Activated T-helper 1 cell treated with anti-CD3 and anti-CD28 coated beads, Interleukin-12 subunit alpha, Interleukin-12 subunit beta, Interleukin-2, Interleukin-4 antibody, amounts not matched to agents 30 ng/mL and 10 ng/mL and 1 ng/mL, durations not matched to agents 14 hours and 24 hours and 36 hours (primary cell): ENCODE data around the gene LRRC8A. TPM values are rescaled to one million over a fixed set of nuclear protein-coding genes. Genes with fewer than 3 reads are reported as not detected.

Source experiments
- DNase-seq: peaks from one replicate; pipeline ENCODE4 v3.0.0; 2021; ENCODE audit warnings: low spot score
- H3K27ac Mint-ChIP-seq: one replicate; pipeline ENCODE4 v1.8.0; 2021; ENCODE audit warnings: mild to moderate bottlenecking, mixed read lengths
- H3K27me3 Mint-ChIP-seq: one replicate; pipeline ENCODE4 v1.8.0; 2022; ENCODE audit warnings: mild to moderate bottlenecking, moderate library complexity, mixed read lengths; ENCODE audit not compliant: insufficient read depth
- H3K36me3 Mint-ChIP-seq: one replicate; pipeline ENCODE4 v1.8.0; 2021; ENCODE audit warnings: low read depth, mixed read lengths
- H3K4me1 Mint-ChIP-seq: one replicate; pipeline ENCODE4 v1.8.0; 2021; ENCODE audit warnings: low read depth, mixed read lengths
- H3K4me3 Mint-ChIP-seq: one replicate; pipeline ENCODE4 v1.8.0; 2021; ENCODE audit warnings: mild to moderate bottlenecking, moderate library complexity, mixed read lengths
- H3K9me3 Mint-ChIP-seq: one replicate; pipeline ENCODE4 v1.8.0; 2021; ENCODE audit warnings: mixed read lengths
- intact Hi-C: fragments of 100-400 bp; cut with micrococcal nuclease; formaldehyde crosslinking; loops from one replicate; pipeline ENCODE4 v1.15.1; 2024
- total RNA-seq: library from RNA; stranded (reverse); gene quantifications from 2 replicates; pipeline ENCODE4 v1.2.3, GENCODE V29; 2022

LRRC8A gene
- total RNA-seq, 1 donor from 2014 or later: 32.9 TPM

DNA sequence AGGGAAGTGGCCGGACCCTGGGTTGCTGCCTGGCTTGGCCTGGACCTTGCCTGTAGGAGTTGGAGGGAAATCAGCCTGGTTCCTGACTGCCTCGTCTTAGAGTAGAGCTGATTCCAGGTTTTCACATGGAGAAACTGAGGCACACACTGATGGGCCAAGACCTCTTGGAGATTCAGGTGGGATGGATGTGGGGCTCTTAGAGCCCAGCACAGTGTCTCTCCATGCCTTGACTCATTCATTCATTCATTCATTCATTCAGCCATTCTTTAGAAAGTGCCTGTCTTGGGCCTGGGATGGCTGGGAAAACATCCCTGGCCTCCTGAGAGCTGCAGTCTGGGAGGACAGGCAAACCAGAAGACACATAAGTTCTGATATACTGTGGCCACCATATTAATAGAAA, 2.2 kb downstream of the LRRC8A start:
- Mint-ChIP-seq H3K27ac (peak overlapping the region; percentile 58), H3K4me1 (peaks cover 66% of the 10 kb centered on the region), H3K27me3 (peaks cover 2% of the 10 kb centered on the region), H3K9me3 (no peaks in the 10 kb centered on the region), H3K36me3 (peaks cover 32% of the 10 kb centered on the region), H3K4me3 (peak overlapping the region; percentile 96)
- intact Hi-C loops: loop anchor here (5.0 kb wide), 3 partner anchors 43 to 947 kb away; partner anchors contain the start of genes DPM2 and ZER1
- DNase-seq: no peak

GRCh38 chr9:128885376-128885775, 3.4 kb downstream of the LRRC8A start:
- peak overlapping the region; percentile 39 for H3K4me3 Mint-ChIP-seq
- intact Hi-C loops: no loop called here
- H3K36me3 Mint-ChIP-seq: peaks cover 34% of the 10 kb centered on the region
- H3K27me3 Mint-ChIP-seq: peaks cover 2% of the 10 kb centered on the region
- peaks cover 58% of the 10 kb centered on the region for H3K4me1 Mint-ChIP-seq
- H3K9me3 Mint-ChIP-seq: no peaks in the 10 kb centered on the region
- DNase-seq: no peak
- H3K27ac Mint-ChIP-seq: peak overlapping the region; percentile 40

- H3K36me3 Mint-ChIP-seq: peaks cover 37% of the 10 kb centered on the region
- H3K27me3 Mint-ChIP-seq: peaks cover 2% of the 10 kb centered on the region
- intact Hi-C loops: no loop called here
- H3K9me3 Mint-ChIP-seq: no peaks in the 10 kb centered on the region
- peaks cover 58% of the 10 kb centered on the region for H3K4me1 Mint-ChIP-seq
- no peak for DNase-seq
- H3K27ac Mint-ChIP-seq: peak overlapping the region; percentile 55
- H3K4me3 Mint-ChIP-seq: peak overlapping the region; percentile 39
Observed at GRCh38 chr9:128885798-128886197, 3.9 kb downstream of the LRRC8A start.

- Mint-ChIP-seq H3K36me3 (peaks cover 35% of the 10 kb centered on the region), H3K4me3 (no peak overlapping the region), H3K27ac (peak overlapping the region; percentile 55), H3K27me3 (peaks cover 2% of the 10 kb centered on the region), H3K4me1 (peaks cover 55% of the 10 kb centered on the region), H3K9me3 (no peaks in the 10 kb centered on the region)
- DNase-seq: no peak
- intact Hi-C loops: no loop called here
Observed at GRCh38 chr9:128886211-128886891, 4.4 kb downstream of the LRRC8A start.

DNA sequence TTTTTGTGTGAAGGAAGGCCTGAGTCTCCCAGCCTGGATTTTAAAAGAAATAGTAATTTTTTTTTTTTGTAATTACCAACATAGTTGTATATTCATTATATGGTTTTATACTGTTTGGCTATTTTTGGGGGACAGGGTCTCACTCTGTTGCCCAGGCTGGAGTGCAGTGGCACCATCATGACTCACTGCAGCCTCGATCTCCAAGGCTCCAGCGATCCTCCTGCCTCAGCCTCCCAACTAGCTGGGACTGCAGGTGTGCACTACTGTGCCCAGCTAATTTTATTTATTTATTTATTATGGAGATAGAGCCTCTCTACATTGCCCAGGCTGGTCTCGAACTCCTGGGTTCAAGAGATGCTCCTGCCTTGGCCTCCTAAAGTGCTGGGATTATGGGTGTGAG, 5.1 kb downstream of the LRRC8A start:
- Mint-ChIP-seq H3K4me3 (no peak overlapping the region), H3K9me3 (no peaks in the 10 kb centered on the region), H3K36me3 (peaks cover 35% of the 10 kb centered on the region), H3K4me1 (peaks cover 61% of the 10 kb centered on the region), H3K27ac (no peak overlapping the region), H3K27me3 (no peaks in the 10 kb centered on the region)
- intact Hi-C loops: no loop called here
- DNase-seq: no peak

DNA sequence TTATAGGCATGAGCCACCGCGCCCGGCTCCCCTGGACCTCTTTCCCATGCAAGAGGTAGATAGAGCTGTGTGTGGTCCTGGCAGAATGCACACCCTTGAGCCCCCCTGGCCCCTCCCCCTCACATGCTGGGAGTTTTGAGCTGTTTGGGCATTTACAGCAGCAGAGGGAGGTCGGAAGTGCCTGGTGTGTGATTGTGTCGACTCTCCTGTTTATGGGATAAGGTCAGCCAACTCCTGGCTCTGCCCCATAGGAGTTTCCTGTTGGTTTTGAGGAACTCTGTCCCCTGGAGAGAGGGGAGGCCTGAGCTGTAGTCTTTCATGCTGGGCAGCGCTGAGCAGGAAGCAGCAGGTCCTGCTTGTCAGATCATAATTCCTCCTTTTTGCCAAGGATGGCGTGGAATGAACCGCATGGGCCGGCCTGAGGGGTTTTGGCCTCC, 6.0 kb downstream of the LRRC8A start:
- no peak overlapping the region for H3K4me3 Mint-ChIP-seq
- H3K27ac Mint-ChIP-seq: no peak overlapping the region
- no peaks in the 10 kb centered on the region for H3K27me3 Mint-ChIP-seq
- no peaks in the 10 kb centered on the region for H3K9me3 Mint-ChIP-seq
- peaks cover 34% of the 10 kb centered on the region for H3K36me3 Mint-ChIP-seq
- peaks cover 57% of the 10 kb centered on the region for H3K4me1 Mint-ChIP-seq
- intact Hi-C loops: no loop called here
- no peak for DNase-seq

DNA sequence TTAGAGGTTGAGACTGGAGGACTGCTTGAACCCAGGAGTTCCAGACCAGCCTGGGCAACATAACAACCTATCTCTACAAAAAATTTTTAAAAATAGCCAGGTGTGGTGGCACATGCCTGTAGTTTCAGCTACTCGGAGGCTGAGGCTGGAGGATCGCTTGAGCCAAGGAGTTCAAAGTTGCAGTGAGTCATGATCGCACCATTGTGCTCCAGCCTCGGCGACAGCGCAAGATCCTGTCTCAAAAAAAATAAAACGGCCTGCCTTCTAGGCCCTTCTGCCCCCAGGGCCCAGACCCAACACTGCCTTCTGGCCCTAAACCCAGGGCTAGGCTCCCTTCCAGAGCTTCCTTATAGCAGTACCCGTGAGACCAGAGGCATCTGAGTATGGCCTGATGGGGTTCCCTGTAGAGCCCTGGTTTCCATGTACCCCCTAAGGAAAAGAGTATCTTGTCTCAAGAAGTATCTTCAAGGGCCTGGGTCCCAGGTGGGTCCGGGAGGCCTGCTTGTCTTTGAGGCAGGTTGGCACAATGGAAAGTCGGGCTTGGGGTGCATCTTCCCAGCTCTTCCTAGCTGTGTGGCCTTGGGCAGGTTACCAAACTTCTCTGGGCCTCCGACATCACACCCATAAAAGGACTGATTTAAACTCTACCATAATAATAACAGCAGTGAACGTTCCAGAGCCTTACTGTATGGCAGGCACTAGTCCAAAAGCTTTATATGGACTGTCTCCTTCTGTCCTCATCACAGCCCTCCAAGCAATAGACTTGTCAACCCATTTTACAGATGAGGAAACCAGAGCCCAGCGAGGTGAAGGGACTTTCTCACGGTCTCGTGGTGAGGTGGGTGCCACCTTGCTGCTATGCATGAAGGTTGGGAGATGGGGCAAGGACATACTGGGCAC, 9.6 kb downstream of the LRRC8A start:
- Mint-ChIP-seq H3K9me3 (no peaks in the 10 kb centered on the region), H3K36me3 (peaks cover 32% of the 10 kb centered on the region), H3K4me3 (no peak overlapping the region), H3K27me3 (no peaks in the 10 kb centered on the region), H3K27ac (peak overlapping the region; percentile 29), H3K4me1 (peaks cover 52% of the 10 kb centered on the region)
- no peak for DNase-seq
- intact Hi-C loops: no loop called here

- H3K4me3 Mint-ChIP-seq: no peak overlapping the region
- peaks cover 34% of the 10 kb centered on the region for H3K36me3 Mint-ChIP-seq
- H3K4me1 Mint-ChIP-seq: peaks cover 56% of the 10 kb centered on the region
- no peaks in the 10 kb centered on the region for H3K9me3 Mint-ChIP-seq
- intact Hi-C loops: no loop called here
- H3K27ac Mint-ChIP-seq: no peak overlapping the region
- DNase-seq: no peak
- H3K27me3 Mint-ChIP-seq: no peaks in the 10 kb centered on the region
Observed at GRCh38 chr9:128892221-128892921, 10.4 kb downstream of the LRRC8A start.

DNA sequence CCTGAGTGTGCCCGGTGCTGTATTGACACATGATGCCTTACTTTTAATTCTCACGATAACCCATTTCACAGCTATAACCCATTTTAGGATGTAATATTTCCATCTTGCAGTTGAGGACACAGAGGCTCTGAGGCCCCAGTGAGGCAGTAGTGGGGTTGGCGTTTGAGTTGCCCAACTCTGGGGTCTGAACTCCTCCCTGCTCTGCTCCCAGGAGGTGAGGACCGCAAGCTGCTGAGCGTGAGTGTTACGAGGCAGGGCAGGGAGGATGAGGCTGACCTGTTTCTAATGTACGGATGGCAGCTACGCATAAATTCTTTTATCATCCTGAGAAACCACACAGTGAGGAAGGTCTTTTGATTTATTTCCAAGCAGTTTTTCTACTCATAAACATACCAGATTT, 11.4 kb downstream of the LRRC8A start:
- peak overlapping the region; percentile 53 for H3K4me3 Mint-ChIP-seq
- peaks cover 33% of the 10 kb centered on the region for H3K36me3 Mint-ChIP-seq
- DNase-seq: no peak
- peaks cover 58% of the 10 kb centered on the region for H3K4me1 Mint-ChIP-seq
- H3K27me3 Mint-ChIP-seq: no peaks in the 10 kb centered on the region
- intact Hi-C loops: no loop called here
- no peaks in the 10 kb centered on the region for H3K9me3 Mint-ChIP-seq
- H3K27ac Mint-ChIP-seq: peak overlapping the region; percentile 70

- peaks cover 30% of the 10 kb centered on the region for H3K36me3 Mint-ChIP-seq
- no peak for DNase-seq
- intact Hi-C loops: no loop called here
- peak overlapping the region; percentile 59 for H3K27ac Mint-ChIP-seq
- H3K4me1 Mint-ChIP-seq: peaks cover 63% of the 10 kb centered on the region
- no peaks in the 10 kb centered on the region for H3K27me3 Mint-ChIP-seq
- no peaks in the 10 kb centered on the region for H3K9me3 Mint-ChIP-seq
- peak overlapping the region; percentile 16 for H3K4me3 Mint-ChIP-seq
Observed at GRCh38 chr9:128894764-128895163, 12.8 kb downstream of the LRRC8A start.

GRCh38 chr9:128895556-128895955, 13.6 kb downstream of the LRRC8A start:
- H3K27me3 Mint-ChIP-seq: no peaks in the 10 kb centered on the region
- no peaks in the 10 kb centered on the region for H3K9me3 Mint-ChIP-seq
- intact Hi-C loops: no loop called here
- H3K4me3 Mint-ChIP-seq: no peak overlapping the region
- no peak for DNase-seq
- H3K4me1 Mint-ChIP-seq: peaks cover 67% of the 10 kb centered on the region
- H3K27ac Mint-ChIP-seq: no peak overlapping the region
- peaks cover 27% of the 10 kb centered on the region for H3K36me3 Mint-ChIP-seq

GRCh38 chr9:128898382-128898781, 16.4 kb downstream of the LRRC8A start:
- DNase-seq: no peak
- Mint-ChIP-seq H3K27ac (peak overlapping the region; percentile 88), H3K4me3 (peak overlapping the region; percentile 64), H3K36me3 (peaks cover 25% of the 10 kb centered on the region), H3K4me1 (peaks cover 71% of the 10 kb centered on the region), H3K27me3 (no peaks in the 10 kb centered on the region), H3K9me3 (no peaks in the 10 kb centered on the region)
- intact Hi-C loops: no loop called here
